HG03558 (cell line): ENCODE results near the gene ACSBG1.
"Not testable (repeated sequence)": the region's sequence is repeated elsewhere in the genome, so short reads cannot be mapped to it uniquely, and the experiment has no call there.

Source experiments
- ATAC-seq: cut with Tn5 transposase; IDR thresholded peaks from one replicate; pipeline ENCODE4 v1.9.1; 2021; ENCODE audit warnings: moderate number of reproducible peaks; ENCODE audit not compliant: unreplicated experiment; ENCODE audit errors: extremely low read depth

Gene ACSBG1

GRCh38 chr15:78255421-78256043, 21.2 kb upstream of the ACSBG1 start:
- ATAC-seq, result no peak

- no peak for ATAC-seq
These were observed 16.8 kb upstream of the ACSBG1 start for GRCh38 chr15:78251136-78251535.

- no peak for ATAC-seq
These were observed 14.8 kb upstream of the ACSBG1 start for GRCh38 chr15:78249131-78249530.

- no peak for ATAC-seq
These were observed 13.5 kb upstream of the ACSBG1 start for GRCh38 chr15:78247911-78248310.

- not testable (repeated sequence) for ATAC-seq
These were observed 11.7 kb upstream of the ACSBG1 start for GRCh38 chr15:78245976-78246620.

GRCh38 chr15:78245392-78245791, 11.0 kb upstream of the ACSBG1 start:
- ATAC-seq, result not testable (repeated sequence)

GRCh38 chr15:78244893-78245292, 10.5 kb upstream of the ACSBG1 start:
- no peak for ATAC-seq

- no peak for ATAC-seq
These were observed 9.7 kb upstream of the ACSBG1 start for GRCh38 chr15:78244101-78244500.

- no peak for ATAC-seq
These were observed 9.2 kb upstream of the ACSBG1 start for GRCh38 chr15:78243491-78243941.

- no peak for ATAC-seq
These were observed 8.7 kb upstream of the ACSBG1 start for GRCh38 chr15:78243058-78243457.

GRCh38 chr15:78242128-78242527, 7.8 kb upstream of the ACSBG1 start:
- ATAC-seq, result no peak

- ATAC-seq, result no peak
These were observed 6.7 kb upstream of the ACSBG1 start for GRCh38 chr15:78241017-78241416.

- ATAC-seq, result no peak
These were observed 5.4 kb upstream of the ACSBG1 start for GRCh38 chr15:78239811-78240210.

GRCh38 chr15:78237146-78237545, 2.8 kb upstream of the ACSBG1 start:
- no peak for ATAC-seq

- ATAC-seq, result no peak
These were observed 2.1 kb upstream of the ACSBG1 start for GRCh38 chr15:78236491-78236890.

GRCh38 chr15:78233496-78233895, 869 bp downstream of the ACSBG1 start:
- ATAC-seq, result no peak

- no peak for ATAC-seq
These were observed 1.4 kb downstream of the ACSBG1 start for GRCh38 chr15:78232951-78233350.

- ATAC-seq, result no peak
These were observed 4.6 kb downstream of the ACSBG1 start for GRCh38 chr15:78229431-78230406.

- ATAC-seq, result no peak
These were observed 5.9 kb downstream of the ACSBG1 start for GRCh38 chr15:78228356-78228996.

- no peak for ATAC-seq
These were observed 8.4 kb downstream of the ACSBG1 start for GRCh38 chr15:78225783-78226541.
